H9 (cell line): ENCODE results near the gene PAGR1. TPM values are rescaled to one million over a fixed set of nuclear protein-coding genes. Genes with fewer than 3 reads are reported as not detected.

Experiments
- DNase-seq: peaks from one replicate; pipeline ENCODE4 v3.0.0-alpha.2; 2017
- H2AFZ ChIP-seq: one replicate; pipeline ENCODE4 v1.6.1; 2013; ENCODE audit warnings: mild to moderate bottlenecking, low read length, control low read depth, moderate library complexity
- H2AK5ac ChIP-seq: 2 replicates; pipeline ENCODE4 v1.6.1; 2013; ENCODE audit warnings: low read length, control low read depth, mixed read lengths; ENCODE audit not compliant: insufficient read length
- H2BK120ac ChIP-seq: one replicate; pipeline ENCODE4 v1.6.1; 2013; ENCODE audit warnings: low read depth, mild to moderate bottlenecking, low read length, control low read depth, inconsistent platforms; ENCODE audit not compliant: poor library complexity, severe bottlenecking
- H2BK12ac ChIP-seq: 2 replicates; pipeline ENCODE4 v1.6.1; 2013; ENCODE audit warnings: low read length, control low read depth, mixed read lengths, low read depth; ENCODE audit not compliant: insufficient read length
- H2BK15ac ChIP-seq: 2 replicates; pipeline ENCODE4 v1.6.1; 2013; ENCODE audit warnings: low read depth, low read length, control low read depth
- H2BK20ac ChIP-seq: one replicate; pipeline ENCODE4 v1.6.1; 2013; ENCODE audit warnings: low read depth, mild to moderate bottlenecking, low read length, control low read depth, inconsistent platforms; ENCODE audit not compliant: poor library complexity, severe bottlenecking
- H2BK5ac ChIP-seq: 2 replicates; pipeline ENCODE4 v1.6.1; 2013; ENCODE audit warnings: low read length, control low read depth, mixed read lengths; ENCODE audit not compliant: insufficient read length
- H3K14ac ChIP-seq: 2 replicates; pipeline ENCODE4 v1.6.1; 2013; ENCODE audit warnings: low read length, control low read depth; ENCODE audit not compliant: insufficient read depth
- H3K18ac ChIP-seq: 2 replicates; pipeline ENCODE4 v1.6.1; 2013; ENCODE audit warnings: low read depth, mild to moderate bottlenecking, mixed read lengths, low read length, control low read depth; ENCODE audit not compliant: insufficient read length
- H3K23ac ChIP-seq: 2 replicates; pipeline ENCODE4 v1.6.1; 2013; ENCODE audit warnings: low read length, control low read depth, mixed read lengths, low read depth; ENCODE audit not compliant: insufficient read length
- H3K23me2 ChIP-seq: 2 replicates; pipeline ENCODE4 v1.6.1; 2013; ENCODE audit warnings: low read depth, mild to moderate bottlenecking, mixed read lengths, low read length, control low read depth; ENCODE audit not compliant: insufficient read length, poor library complexity, severe bottlenecking
- H3K27ac ChIP-seq: 2 replicates; pipeline ENCODE4 v1.5.1; 2013; ENCODE audit warnings: low read length, control low read depth, mixed read lengths, low read depth; ENCODE audit not compliant: insufficient read length
- H3K27me3 ChIP-seq: 2 replicates; pipeline ENCODE4 v1.6.1; 2013; ENCODE audit warnings: low read length, control low read depth, inconsistent platforms; ENCODE audit not compliant: insufficient read depth
- H3K4ac ChIP-seq: 2 replicates; pipeline ENCODE4 v1.6.1; 2013; ENCODE audit warnings: low read depth, mild to moderate bottlenecking, control low read depth, inconsistent platforms, low read length, moderate library complexity
- H3K4me1 ChIP-seq: 2 replicates; pipeline ENCODE4 v1.6.1; 2013; ENCODE audit warnings: low read length, control low read depth, inconsistent platforms; ENCODE audit not compliant: insufficient read depth
- H3K4me2 ChIP-seq: 2 replicates; pipeline ENCODE4 v1.6.1; 2013; ENCODE audit warnings: low read length, control low read depth, mixed read lengths; ENCODE audit not compliant: insufficient read length, insufficient read depth
- H3K56ac ChIP-seq: 2 replicates; pipeline ENCODE4 v1.6.1; 2013; ENCODE audit warnings: low read depth, mild to moderate bottlenecking, mixed read lengths, low read length, control low read depth; ENCODE audit not compliant: insufficient read length
- H3K79me1 ChIP-seq: 2 replicates; pipeline ENCODE4 v1.6.1; 2013; ENCODE audit warnings: low read depth, mild to moderate bottlenecking, moderate library complexity, low read length, control low read depth, inconsistent platforms; ENCODE audit not compliant: insufficient read depth, poor library complexity, severe bottlenecking
- H3K79me2 ChIP-seq: 2 replicates; pipeline ENCODE4 v1.6.1; 2013; ENCODE audit warnings: low read length, control low read depth, inconsistent platforms; ENCODE audit not compliant: insufficient read depth
- H3K9ac ChIP-seq: 2 replicates; pipeline ENCODE4 v1.6.1; 2013; ENCODE audit warnings: low read length, control low read depth, mixed read lengths; ENCODE audit not compliant: insufficient read length; ENCODE audit errors: extremely low read depth
- H3K9me3 ChIP-seq: one replicate; pipeline ENCODE4 v1.6.1; 2013; ENCODE audit warnings: low read depth, low read length, inconsistent platforms; ENCODE audit not compliant: control insufficient read depth
- H3T11ph ChIP-seq: one replicate; pipeline ENCODE4 v1.6.1; 2013; ENCODE audit warnings: mild to moderate bottlenecking, low read length, control low read depth, inconsistent platforms
- H4K20me1 ChIP-seq: one replicate; pipeline ENCODE4 v1.6.1; 2013; ENCODE audit not compliant: control insufficient read depth, insufficient read length, insufficient read depth
- H4K5ac ChIP-seq: 2 replicates; pipeline ENCODE4 v1.6.1; 2013; ENCODE audit warnings: low read depth, mild to moderate bottlenecking, mixed read lengths, low read length, control low read depth; ENCODE audit not compliant: insufficient read length
- H4K8ac ChIP-seq: replicated peaks from 2 replicates; pipeline ENCODE4 v1.6.1; 2013; ENCODE audit warnings: low read length, control low read depth, mixed read lengths, low read depth; ENCODE audit not compliant: insufficient read length
- H4K91ac ChIP-seq: 2 replicates; pipeline ENCODE4 v1.6.1; 2013; ENCODE audit warnings: low read depth, mild to moderate bottlenecking, moderate library complexity, mixed read lengths, low read length, control low read depth; ENCODE audit not compliant: insufficient read length
- H3K27ac Mint-ChIP-seq, 3 experiments: 2 replicates in 2 of 3; 3 replicates in 1 of 3; pipeline ENCODE4 v1.8.0; 2020 to 2021; ENCODE audit warnings: mixed read lengths in 3 of 3, mild to moderate bottlenecking in 1 of 3, moderate library complexity in 1 of 3
- H3K27me3 Mint-ChIP-seq: 2 replicates; pipeline ENCODE4 v1.8.0; 2021; ENCODE audit warnings: low read depth, mild to moderate bottlenecking, moderate library complexity, mixed read lengths
- H3K36me3 Mint-ChIP-seq, 3 experiments: 2 replicates in 2 of 3; 3 replicates in 1 of 3; pipeline ENCODE4 v1.8.0; 2020 to 2021; ENCODE audit warnings: low read depth in 3 of 3, mixed read lengths in 3 of 3; ENCODE audit not compliant: insufficient read depth in 1 of 3
- H3K4me1 Mint-ChIP-seq, 2 experiments: 2 replicates each; pipeline ENCODE4 v1.8.0; 2020; ENCODE audit warnings: mixed read lengths in 2 of 2
- H3K4me3 Mint-ChIP-seq, 2 experiments: 2 replicates in 1 of 2; 3 replicates in 1 of 2; pipeline ENCODE4 v1.8.0; 2020 to 2021; ENCODE audit warnings: mild to moderate bottlenecking in 2 of 2, mixed read lengths in 2 of 2, moderate library complexity in 1 of 2
- H3K9me3 Mint-ChIP-seq, 2 experiments: 2 replicates in 1 of 2; 3 replicates in 1 of 2; pipeline ENCODE4 v1.8.0; 2020; ENCODE audit warnings: mild to moderate bottlenecking in 2 of 2, mixed read lengths in 2 of 2, moderate library complexity in 1 of 2
- WGBS: extraction: QIAGEN DNeasy Blood & Tissue Kit; methylation state at CpG from one replicate; pipeline ENCODE4 v1.1.7; 2013; ENCODE audit warnings: missing lambda C conversion rate, low lambda C conversion rate, mixed read lengths; ENCODE audit not compliant: insufficient read length; ENCODE audit errors: extremely low coverage; 5-methylcytosine and 5-hydroxymethylcytosine counted together
- total RNA-seq: library from RNA; stranded (reverse); gene quantifications from 2 replicates; pipeline ENCODE4 v1.2.1, GENCODE V29; 2021
- TF ChIP-seq, protein P1 (sequence below): fragments of 200-600 bp; sonication (generic); conservative IDR thresholded peaks from 3 replicates; pipeline ENCODE4 v1.8.0; 2021; ENCODE audit warnings: antibody characterized with exemption, mild to moderate bottlenecking

PAGR1 gene
- total RNA-seq, 1 experiment from 2014 or later, result 65.3 TPM

DNA sequence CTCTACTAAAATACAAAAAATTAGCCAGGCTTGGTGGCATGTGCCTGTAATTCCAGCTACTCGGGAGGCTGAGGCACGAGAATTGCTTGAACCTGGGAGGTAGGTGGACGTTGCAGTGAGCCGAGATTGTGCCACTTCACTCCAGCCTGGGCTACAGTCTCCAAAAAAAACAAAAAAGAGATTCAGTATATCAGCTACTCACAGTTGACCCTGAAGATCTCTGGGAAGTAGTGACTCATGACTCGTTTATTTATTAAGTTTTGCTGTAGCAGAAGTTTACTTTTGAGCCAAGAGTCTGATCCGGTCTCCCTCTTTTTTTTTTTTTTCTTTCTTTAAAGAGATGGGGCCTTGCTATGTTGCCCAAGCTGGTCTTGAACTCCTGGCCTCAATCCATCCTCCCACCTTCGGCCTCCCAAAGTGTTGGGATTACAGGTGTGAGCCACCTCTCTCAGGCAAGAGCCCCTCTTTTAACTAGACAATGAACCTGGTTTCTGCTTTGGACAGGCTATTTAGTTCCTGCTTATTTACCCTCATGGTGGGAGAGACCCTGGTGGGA is 8.7 kb downstream of the PAGR1 start:
- Histone ChIP-seq H3K4me2 (no peak overlapping the region), H3K27me3 (no peaks in the 10 kb centered on the region), H2AFZ (no peak overlapping the region), H2BK20ac (no peak overlapping the region), H3T11ph (no peak overlapping the region), H3K79me2 (no peaks in the 10 kb centered on the region), H4K8ac (no peak overlapping the region), H3K14ac (no peak overlapping the region), H3K23ac (no peak overlapping the region), H2AK5ac (no peak overlapping the region), H3K23me2 (no peaks in the 10 kb centered on the region), H2BK120ac (no peak overlapping the region), H4K91ac (no peak overlapping the region), H4K20me1 (no peaks in the 10 kb centered on the region), H3K9ac (no peak overlapping the region), H3K79me1 (no peaks in the 10 kb centered on the region), H2BK15ac (no peak overlapping the region), H2BK12ac (no peak overlapping the region), H3K9me3 (no peaks in the 10 kb centered on the region), H3K56ac (no peak overlapping the region), H3K4ac (no peak overlapping the region), H3K27ac (no peak overlapping the region), H3K18ac (no peak overlapping the region), H4K5ac (no peak overlapping the region), H2BK5ac (no peak overlapping the region), H3K4me1 (no peaks in the 10 kb centered on the region)
- Mint-ChIP-seq H3K27me3 (no peaks in the 10 kb centered on the region), H3K36me3 (peaks cover 6 to 14% (median 11%) of the 10 kb centered on the region in 3 experiments; a peak in 6 of 7 replicates), H3K4me1 (peaks cover 24 to 28% of the 10 kb centered on the region in 2 experiments), H3K9me3 (no peaks in the 10 kb centered on the region), H3K27ac (peak overlapping the region; percentile 95 to 98 (median 95); a peak in 6 of 7 replicates), H3K4me3 (no peak overlapping the region)
- TF ChIP-seq, protein P1, sequence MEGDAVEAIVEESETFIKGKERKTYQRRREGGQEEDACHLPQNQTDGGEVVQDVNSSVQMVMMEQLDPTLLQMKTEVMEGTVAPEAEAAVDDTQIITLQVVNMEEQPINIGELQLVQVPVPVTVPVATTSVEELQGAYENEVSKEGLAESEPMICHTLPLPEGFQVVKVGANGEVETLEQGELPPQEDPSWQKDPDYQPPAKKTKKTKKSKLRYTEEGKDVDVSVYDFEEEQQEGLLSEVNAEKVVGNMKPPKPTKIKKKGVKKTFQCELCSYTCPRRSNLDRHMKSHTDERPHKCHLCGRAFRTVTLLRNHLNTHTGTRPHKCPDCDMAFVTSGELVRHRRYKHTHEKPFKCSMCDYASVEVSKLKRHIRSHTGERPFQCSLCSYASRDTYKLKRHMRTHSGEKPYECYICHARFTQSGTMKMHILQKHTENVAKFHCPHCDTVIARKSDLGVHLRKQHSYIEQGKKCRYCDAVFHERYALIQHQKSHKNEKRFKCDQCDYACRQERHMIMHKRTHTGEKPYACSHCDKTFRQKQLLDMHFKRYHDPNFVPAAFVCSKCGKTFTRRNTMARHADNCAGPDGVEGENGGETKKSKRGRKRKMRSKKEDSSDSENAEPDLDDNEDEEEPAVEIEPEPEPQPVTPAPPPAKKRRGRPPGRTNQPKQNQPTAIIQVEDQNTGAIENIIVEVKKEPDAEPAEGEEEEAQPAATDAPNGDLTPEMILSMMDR, result no peak
- no CpG with 5 or more reads among the region's 7 CpGs for WGBS
- DNase-seq, result no peak
